Parietal lobe (tissue), 2 donors: ENCODE data around the gene TMEM132A. TPM values are rescaled to one million over a fixed set of nuclear protein-coding genes. Genes with fewer than 3 reads are reported as not detected.

ENCODE experiments used
- small RNA-seq: library from RNA; depleted of rRNA; stranded (forward); fragments of <200 nt; gene quantifications from one replicate; pipeline ENCODE3, GENCODE V24; 2014; ENCODE audit warnings: low replicate concordance
- total RNA-seq: library from RNA; depleted of rRNA; stranded (reverse); fragments of >200 nt; gene quantifications from one replicate; pipeline ENCODE4 v1.2.3, GENCODE V29; 2014

Gene TMEM132A
- 139 TPM for total RNA-seq

GRCh38 chr11:60924110-60924905 is at the start of gene TMEM132A:
TMEM132A (plus strand) TSS chr11:60924460; CDS start chr11:60924634, 174 bp downstream.

GRCh38 chr11:60906132-60906972 is 17.9 kb upstream of the TMEM132A start, which contains the start of gene PRPF19:
PRPF19 (minus strand) TSS chr11:60906585; CDS start chr11:60906382, 203 bp downstream.

GRCh38 chr11:60913793-60914632 is 10.2 kb upstream of the TMEM132A start, which contains the start of gene TMEM109:
TMEM109 (plus strand) TSS chr11:60914158; CDS start chr11:60919694, 5,536 bp downstream.

GRCh38 chr11:60951904-60952741 is 27.9 kb downstream of the TMEM132A start, which contains the start of gene SLC15A3:
SLC15A3 (minus strand) TSS chr11:60952176; CDS start chr11:60951551, 625 bp downstream.

DNA sequence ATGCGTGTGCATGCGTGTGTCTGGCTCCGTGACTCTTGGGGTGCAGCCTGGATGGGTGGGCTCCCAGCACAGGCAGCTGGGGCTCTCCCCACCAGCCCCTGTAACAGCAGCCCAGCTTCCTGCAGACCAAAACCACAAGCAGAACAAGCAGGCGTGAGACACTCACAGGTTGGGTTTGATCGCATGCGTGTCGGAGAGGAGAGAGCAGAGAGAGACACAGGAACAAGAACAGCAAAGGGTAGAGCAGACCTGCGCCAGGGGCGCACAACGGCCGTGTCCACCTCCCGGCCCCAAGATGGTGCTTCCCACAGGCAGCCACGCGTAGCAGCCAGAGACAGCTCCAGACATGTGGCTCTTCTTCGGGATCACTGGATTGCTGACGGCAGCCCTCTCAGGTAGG is 47.3 kb downstream of the TMEM132A start, which contains the start of gene CD6:
Gene CD6 (plus strand): TSS at position 161 of the 400 bp plus-strand sequence. CDS start 186 bp downstream, at position 347.

Small RNA genes within 50 kb of the gene (small RNA-seq; reads per million reads assigned to genes)
- not detected for gene RNU6-933P

Other genes starting within 250 kb of the TMEM132A start
- gene MS4A8, start 224.8 kb upstream of the TMEM132A start, total RNA-seq, result not detected
- gene MS4A18, start 199.7 kb upstream of the TMEM132A start, total RNA-seq, result not detected
- not detected for gene MS4A15, start 167.6 kb upstream of the TMEM132A start, total RNA-seq
- gene MS4A10, start 139.1 kb upstream of the TMEM132A start, total RNA-seq, result not detected
- 2.8 TPM for gene CCDC86, start 82.3 kb upstream of the TMEM132A start, total RNA-seq
- gene PTGDR2, start 68.5 kb upstream of the TMEM132A start, total RNA-seq, result 1.3 TPM
- not detected for gene ZP1, start 56.9 kb upstream of the TMEM132A start, total RNA-seq
- 49.5 TPM for gene PRPF19, start 17.9 kb upstream of the TMEM132A start, total RNA-seq
- gene TMEM109, start 10.3 kb upstream of the TMEM132A start, total RNA-seq, result 8.1 TPM
- 1.9 TPM for gene SLC15A3, start 27.7 kb downstream of the TMEM132A start, total RNA-seq
- not detected for gene CD6, start 47.2 kb downstream of the TMEM132A start, total RNA-seq
- gene CD5, start 178.0 kb downstream of the TMEM132A start, total RNA-seq, result not detected
- 12.2 TPM for gene VPS37C, start 237.0 kb downstream of the TMEM132A start, total RNA-seq